ENCODE measurements around the gene NRCAM. TPM values are rescaled to one million over a fixed set of nuclear protein-coding genes. Genes with fewer than 3 reads are reported as not detected.

Gene NRCAM
- total and polyA plus RNA-seq, 12 donors = 0.08 to 1.3 (median 0.38) TPM

GRCh38 chr7:108257954-108258353 is 198.3 kb downstream of the NRCAM start:
- 81 to 89% methylated on average over 4 of the region's 4 CpGs for WGBS, 2 donors
- ATAC-seq (no peak), DNase-seq (no peak)
- Histone ChIP-seq H3K4me3 (no peak overlapping the region), H3K36me3 (no peaks in the 10 kb centered on the region), H3K27me3 (no peaks in the 10 kb centered on the region), H3K9me3 (no peaks in the 10 kb centered on the region), H3K27ac (no peak overlapping the region), H3K4me1 (no peaks in the 10 kb centered on the region)
- intact Hi-C loops (cut with DNase I) = no loop called here
- TF ChIP-seq CTCF (IDR thresholded peaks at IDR 0.05) = no peak

GRCh38 chr7:108254259-108254658 is 202.0 kb downstream of the NRCAM start:
- DNase-seq (no peak), ATAC-seq (no peak)
- H3K27ac ChIP-seq = no peak overlapping the region
- peaks cover 0 to 3% (median 0%) of the 10 kb centered on the region in 7 donors for H3K27me3 ChIP-seq
- no peak for TF ChIP-seq CTCF (IDR thresholded peaks at IDR 0.05)
- no peaks in the 10 kb centered on the region for H3K9me3 ChIP-seq
- intact Hi-C loops (cut with DNase I) = no loop called here
- H3K4me1 ChIP-seq = no peaks in the 10 kb centered on the region
- H3K4me3 ChIP-seq = no peak overlapping the region
- 95 to 97% methylated on average over 2 of the region's 2 CpGs for WGBS, 2 donors
- no peaks in the 10 kb centered on the region for H3K36me3 ChIP-seq

- DNase-seq (no peak), ATAC-seq (no peak)
- Histone ChIP-seq H3K36me3 (no peaks in the 10 kb centered on the region), H3K27me3 (peaks cover 0 to 3% (median 0%) of the 10 kb centered on the region in 7 donors), H3K27ac (no peak overlapping the region), H3K9me3 (no peaks in the 10 kb centered on the region), H3K4me1 (no peaks in the 10 kb centered on the region), H3K4me3 (no peak overlapping the region)
- WGBS, 2 donors = 78 to 84% methylated on average over 6 of the region's 6 CpGs
- intact Hi-C loops (cut with DNase I) = no loop called here
- TF ChIP-seq CTCF (IDR thresholded peaks at IDR 0.05) = no peak
Observed at GRCh38 chr7:108253275-108254044, 202.8 kb downstream of the NRCAM start.

GRCh38 chr7:108252177-108252576 is 204.1 kb downstream of the NRCAM start:
- Histone ChIP-seq H3K9me3 (no peaks in the 10 kb centered on the region), H3K4me1 (no peaks in the 10 kb centered on the region), H3K4me3 (no peak overlapping the region), H3K27me3 (peaks cover 0 to 3% (median 0%) of the 10 kb centered on the region in 7 donors), H3K36me3 (no peaks in the 10 kb centered on the region), H3K27ac (no peak overlapping the region)
- intact Hi-C loops (cut with DNase I) = no loop called here
- DNase-seq = no peak
- TF ChIP-seq CTCF (IDR thresholded peaks at IDR 0.05) = no peak
- no peak for ATAC-seq
- 82 to 85% methylated on average over 3 of the region's 3 CpGs for WGBS, 2 donors
